Lower lobe of right lung (tissue), 2 donors: ENCODE data around the gene KRTAP10-6. TPM values are rescaled to one million over a fixed set of nuclear protein-coding genes. Genes with fewer than 3 reads are reported as not detected.
"Not testable (repeated sequence)": the region's sequence is repeated elsewhere in the genome, so short reads cannot be mapped to it uniquely, and the experiment has no call there.

Experiments used
- ATAC-seq, 2 donors: fragments of 200-7000 bp; cut with Tn5 transposase; one replicate each; pipeline ENCODE4 v1.9.1; 2020 to 2022; ENCODE audit warnings: mild to moderate bottlenecking in 2 of 2, moderate library complexity in 2 of 2
- DNase-seq: peaks from one replicate; pipeline ENCODE4 v3.0.0-alpha.2; 2020
- H3K27ac ChIP-seq: fragments of 200-600 bp; one replicate; pipeline ENCODE4 v1.8.0; 2022
- H3K27me3 ChIP-seq: fragments of 200-600 bp; one replicate; pipeline ENCODE4 v1.8.0; 2022; ENCODE audit warnings: low read depth
- H3K36me3 ChIP-seq: fragments of 200-600 bp; one replicate; pipeline ENCODE4 v1.8.0; 2022; ENCODE audit warnings: mild to moderate bottlenecking
- H3K4me1 ChIP-seq: fragments of 200-600 bp; one replicate; pipeline ENCODE4 v1.8.0; 2022
- H3K4me3 ChIP-seq: fragments of 200-600 bp; one replicate; pipeline ENCODE4 v1.8.0; 2022; ENCODE audit warnings: mild to moderate bottlenecking
- H3K9me3 ChIP-seq: fragments of 200-600 bp; one replicate; pipeline ENCODE4 v1.8.0; 2022
- intact Hi-C: fragments of 100-400 bp; cut with DNase I; formaldehyde crosslinking; loops from one replicate; pipeline ENCODE4 v1.11.0; 2022
- total RNA-seq: library from RNA; stranded (reverse); fragmentation: NEBNext Ultra II Directional; extraction: Animal tissue kit (Norgen Biotek cat#: 25700); gene quantifications from one replicate; pipeline ENCODE4 v1.2.1, GENCODE V29; 2021
- TF ChIP-seq, protein P1 (sequence below): fragments of 200-600 bp; IDR thresholded peaks from one replicate; pipeline ENCODE4 v1.8.0; 2022; ENCODE audit warnings: antibody characterized with exemption, mild to moderate bottlenecking
- donor health status: DM: no; HTN: yes; CAD: no; lungs with severe emphysema.

KRTAP10-6 gene
- total RNA-seq, 1 donor from 2014 or later = not detected

DNA sequence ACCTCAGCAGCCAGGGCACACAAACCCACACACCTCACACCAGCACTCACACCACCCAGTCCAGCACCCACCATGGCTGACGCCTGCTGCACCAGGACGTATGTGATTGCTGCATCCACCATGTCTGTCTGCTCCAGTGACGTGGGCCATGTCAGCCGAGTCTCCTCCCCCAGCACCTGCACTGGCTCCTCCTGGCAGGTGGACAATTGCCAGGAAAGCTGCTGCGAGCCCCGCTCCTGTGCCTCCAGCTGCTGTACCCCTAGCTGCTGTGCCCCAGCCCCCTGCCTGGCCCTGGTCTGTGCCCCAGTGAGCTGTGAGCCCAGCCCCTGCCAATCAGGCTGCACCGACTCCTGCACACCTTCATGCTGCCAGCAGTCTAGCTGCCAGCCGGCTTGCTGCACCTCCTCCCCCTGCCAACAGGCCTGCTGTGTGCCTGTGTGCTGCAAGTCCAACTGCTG, 19.8 kb upstream of the KRTAP10-6 start, which contains the start of gene KRTAP10-8:
Gene KRTAP10-8 (plus strand): TSS at position 51 of the 458 bp plus-strand sequence. CDS start 22 bp downstream, at position 73.
- Histone ChIP-seq H3K27ac (no peak within 1 kb of the TSS), H3K36me3 (no peaks in the 10 kb centered on the region), H3K4me1 (no peaks in the 10 kb centered on the region), H3K9me3 (peaks cover 13% of the 10 kb centered on the region), H3K4me3 (no peak within 1 kb of the TSS), H3K27me3 (no peaks in the 10 kb centered on the region)
- TF ChIP-seq, protein P1, sequence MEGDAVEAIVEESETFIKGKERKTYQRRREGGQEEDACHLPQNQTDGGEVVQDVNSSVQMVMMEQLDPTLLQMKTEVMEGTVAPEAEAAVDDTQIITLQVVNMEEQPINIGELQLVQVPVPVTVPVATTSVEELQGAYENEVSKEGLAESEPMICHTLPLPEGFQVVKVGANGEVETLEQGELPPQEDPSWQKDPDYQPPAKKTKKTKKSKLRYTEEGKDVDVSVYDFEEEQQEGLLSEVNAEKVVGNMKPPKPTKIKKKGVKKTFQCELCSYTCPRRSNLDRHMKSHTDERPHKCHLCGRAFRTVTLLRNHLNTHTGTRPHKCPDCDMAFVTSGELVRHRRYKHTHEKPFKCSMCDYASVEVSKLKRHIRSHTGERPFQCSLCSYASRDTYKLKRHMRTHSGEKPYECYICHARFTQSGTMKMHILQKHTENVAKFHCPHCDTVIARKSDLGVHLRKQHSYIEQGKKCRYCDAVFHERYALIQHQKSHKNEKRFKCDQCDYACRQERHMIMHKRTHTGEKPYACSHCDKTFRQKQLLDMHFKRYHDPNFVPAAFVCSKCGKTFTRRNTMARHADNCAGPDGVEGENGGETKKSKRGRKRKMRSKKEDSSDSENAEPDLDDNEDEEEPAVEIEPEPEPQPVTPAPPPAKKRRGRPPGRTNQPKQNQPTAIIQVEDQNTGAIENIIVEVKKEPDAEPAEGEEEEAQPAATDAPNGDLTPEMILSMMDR = no peak
- DNase-seq (no peak), ATAC-seq (no peak)
- intact Hi-C loops = no loop called here

DNA sequence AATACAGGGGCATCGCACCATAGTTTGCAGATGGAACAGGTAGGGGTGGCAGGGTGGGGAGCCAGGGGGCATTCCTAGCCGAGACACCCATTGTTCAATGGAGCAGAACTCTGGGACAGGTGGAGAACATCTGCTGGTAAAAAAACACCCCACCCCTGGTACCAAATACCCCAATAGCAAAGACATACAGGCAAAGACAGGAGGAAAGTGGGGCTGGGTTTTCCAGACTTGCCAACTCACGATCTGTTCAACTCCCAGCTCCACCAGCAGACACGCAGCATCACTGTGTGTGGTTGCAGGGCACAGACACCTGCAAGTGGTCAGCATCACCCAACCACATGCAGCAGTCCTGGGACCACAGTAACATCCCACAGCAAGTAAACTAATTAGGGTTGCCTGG, 19.2 kb upstream of the KRTAP10-6 start:
- no peaks in the 10 kb centered on the region for H3K27me3 ChIP-seq
- H3K36me3 ChIP-seq = no peaks in the 10 kb centered on the region
- intact Hi-C loops = no loop called here
- no peak overlapping the region for H3K4me3 ChIP-seq
- ATAC-seq = no peak
- TF ChIP-seq, protein P1 = no peak
- no peaks in the 10 kb centered on the region for H3K4me1 ChIP-seq
- no peak overlapping the region for H3K27ac ChIP-seq
- H3K9me3 ChIP-seq = peaks cover 13% of the 10 kb centered on the region
- DNase-seq = no peak

DNA sequence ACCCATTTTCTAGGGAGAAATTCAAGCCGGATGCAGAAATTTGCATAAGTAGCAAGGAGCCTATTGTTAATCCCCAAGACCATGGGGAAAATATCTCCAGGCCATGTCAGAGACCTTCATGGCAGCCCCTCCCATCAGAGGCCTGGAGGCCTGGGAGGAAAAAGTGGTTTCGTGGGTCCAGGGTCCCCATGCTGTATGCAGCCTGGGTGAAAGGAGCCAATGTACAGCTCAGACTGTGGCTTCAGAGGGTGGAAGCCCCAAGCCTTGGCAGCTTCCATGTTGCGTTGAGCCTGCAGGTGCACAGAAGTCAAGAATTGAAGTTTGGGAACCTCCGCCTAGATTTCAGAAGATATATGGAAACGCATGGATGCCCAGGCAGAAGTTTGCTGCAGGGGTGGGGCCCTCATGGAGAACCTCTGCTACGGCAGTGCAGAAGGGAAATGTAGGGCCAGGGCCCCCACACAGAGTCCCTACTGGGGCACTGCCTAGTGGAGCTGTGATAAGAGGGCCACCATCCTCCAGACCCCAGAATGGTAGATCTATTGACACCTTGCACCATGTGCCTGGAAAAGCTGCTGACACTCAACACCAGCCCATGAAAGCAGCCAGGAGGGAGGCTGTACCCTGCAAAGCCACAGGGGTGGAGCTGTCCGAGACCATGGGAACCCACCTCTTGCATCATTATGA, 18.0 kb upstream of the KRTAP10-6 start:
- peaks cover 13% of the 10 kb centered on the region for H3K9me3 ChIP-seq
- ATAC-seq, H3K4me3 ChIP-seq, H3K27me3 ChIP-seq, H3K27ac ChIP-seq, intact Hi-C loops, DNase-seq, H3K36me3 ChIP-seq, H3K4me1 ChIP-seq: not testable (repeated sequence)

DNA sequence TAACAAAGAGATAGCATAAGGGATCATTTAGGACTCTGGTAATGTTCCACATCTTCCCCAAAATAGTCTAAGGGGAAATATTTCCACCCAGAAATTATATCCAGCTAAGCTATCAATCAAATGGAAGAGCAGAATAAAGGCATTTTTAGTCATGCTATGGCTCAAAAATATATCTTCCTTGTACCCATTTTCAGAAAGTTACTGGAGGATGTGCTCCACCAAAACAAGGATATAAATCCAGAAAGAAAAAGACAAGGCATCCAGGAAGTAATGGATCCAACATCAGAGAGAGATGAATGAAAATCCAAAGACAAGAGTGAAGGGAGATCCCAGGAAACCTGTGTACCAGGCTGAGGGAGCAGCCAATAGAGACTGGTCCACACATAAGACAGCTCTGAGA, 16.9 kb upstream of the KRTAP10-6 start:
- Histone ChIP-seq H3K36me3 (no peaks in the 10 kb centered on the region), H3K9me3 (peaks cover 13% of the 10 kb centered on the region), H3K4me1 (no peaks in the 10 kb centered on the region), H3K27ac (no peak overlapping the region), H3K27me3 (peaks cover 3% of the 10 kb centered on the region), H3K4me3 (no peak overlapping the region)
- intact Hi-C loops = no loop called here
- DNase-seq = no peak
- ATAC-seq = no peak
- TF ChIP-seq, protein P1 = no peak

DNA sequence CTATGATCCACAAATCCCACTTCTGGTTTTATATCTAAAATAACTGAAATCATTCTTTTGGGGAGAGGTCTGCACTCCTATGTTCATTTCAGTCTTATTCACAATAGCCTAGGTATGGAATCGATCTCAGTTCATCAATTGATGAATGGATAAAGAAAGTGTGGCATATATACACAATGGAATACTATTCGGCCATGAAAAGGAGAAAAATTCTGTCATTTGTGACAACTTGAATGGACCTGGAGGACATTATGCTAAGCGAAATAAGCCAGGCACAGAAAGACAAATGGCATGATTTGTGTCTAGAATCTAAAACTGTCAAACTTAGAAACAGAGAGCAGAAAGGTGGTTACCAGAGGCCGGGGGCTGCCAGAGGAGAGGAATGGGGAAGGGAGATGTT, 14.2 kb upstream of the KRTAP10-6 start:
- intact Hi-C loops = no loop called here
- Histone ChIP-seq H3K9me3 (peaks cover 9% of the 10 kb centered on the region), H3K4me3 (no peak overlapping the region), H3K27ac (no peak overlapping the region), H3K36me3 (no peaks in the 10 kb centered on the region), H3K4me1 (no peaks in the 10 kb centered on the region), H3K27me3 (peaks cover 20% of the 10 kb centered on the region)
- DNase-seq (no peak), ATAC-seq (no peak)
- TF ChIP-seq, protein P1 = no peak

DNA sequence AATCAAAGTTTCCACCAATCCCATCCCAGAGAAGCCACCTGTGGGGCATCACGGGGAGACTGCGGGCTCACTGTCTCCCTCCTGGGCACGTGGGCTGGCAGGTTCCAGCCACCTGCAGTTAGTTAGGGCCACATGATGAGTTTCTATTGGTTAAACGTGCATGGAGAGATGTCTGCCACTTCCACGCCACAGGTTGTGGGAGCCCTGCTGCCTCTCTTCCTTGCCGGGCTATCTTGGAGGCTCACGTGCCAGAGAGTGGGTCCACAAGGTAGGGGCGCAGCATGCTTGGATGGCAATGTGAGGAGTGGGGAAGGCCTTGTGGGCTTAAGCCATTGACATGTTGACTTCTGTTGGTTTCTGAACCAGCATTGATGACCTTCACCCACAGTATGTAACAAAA, 11.6 kb upstream of the KRTAP10-6 start:
- H3K27me3 ChIP-seq = peaks cover 26% of the 10 kb centered on the region
- intact Hi-C loops = no loop called here
- ATAC-seq (no peak), DNase-seq (no peak)
- no peaks in the 10 kb centered on the region for H3K4me1 ChIP-seq
- TF ChIP-seq, protein P1 = no peak
- no peak overlapping the region for H3K4me3 ChIP-seq
- no peak overlapping the region for H3K27ac ChIP-seq
- H3K36me3 ChIP-seq = no peaks in the 10 kb centered on the region
- H3K9me3 ChIP-seq = no peaks in the 10 kb centered on the region
